NCI-H1436 (cell line): ENCODE measurements around the gene ATP11B.

ENCODE experiments used
- DNase-seq: peaks from one replicate; lab custom pipeline; 2025; lab: John Stamatoyannopoulos, UW

The ATP11B gene

DNA sequence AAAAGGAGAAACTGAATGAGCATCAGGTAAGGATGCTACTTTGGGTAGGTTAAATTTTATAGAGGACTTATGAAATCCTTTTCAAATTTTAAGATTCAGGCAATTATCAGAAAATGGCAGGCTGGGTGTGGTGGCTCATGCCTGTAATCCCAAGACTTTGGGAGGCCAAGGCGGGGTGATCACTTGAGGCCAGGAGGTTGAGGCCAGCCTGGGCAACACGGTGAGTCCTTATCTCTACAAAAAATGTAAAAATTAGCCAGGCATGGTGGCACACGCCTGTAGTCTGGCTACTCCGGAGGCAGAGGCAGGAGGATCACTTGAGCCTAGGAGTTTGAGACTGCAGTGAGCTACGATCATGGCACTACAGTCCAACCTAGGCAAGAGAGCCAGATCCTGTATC is 163.9 kb downstream of the ATP11B start:
- no peak for DNase-seq

DNA sequence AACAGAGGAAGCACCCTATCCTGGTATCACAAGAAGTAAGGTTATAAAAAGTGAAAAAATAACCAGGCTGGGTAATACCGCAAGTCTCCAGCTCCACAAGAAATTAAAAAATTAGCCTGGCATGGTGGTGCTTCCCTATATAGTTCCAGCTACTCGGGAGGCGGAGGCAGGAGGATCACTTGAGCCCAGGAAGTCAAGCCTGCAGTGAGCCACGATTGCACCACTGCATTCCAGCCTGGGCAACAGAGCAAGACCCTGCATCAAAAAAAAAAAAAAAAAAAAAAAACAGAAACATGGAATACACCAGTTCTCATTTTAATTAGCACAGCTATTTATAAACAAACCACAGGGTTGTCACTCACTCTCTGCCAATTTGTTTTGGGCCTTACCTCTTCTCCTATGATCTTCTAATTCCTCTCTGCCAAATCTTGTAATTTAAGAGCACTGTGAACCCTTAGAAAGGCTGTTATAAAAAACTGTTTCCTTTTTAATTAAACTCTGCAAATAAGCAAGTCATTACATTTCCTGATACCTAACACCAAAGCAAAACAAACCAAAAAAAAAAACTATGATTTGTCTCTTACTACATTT is 164.5 kb downstream of the ATP11B start:
- no peak for DNase-seq

DNA sequence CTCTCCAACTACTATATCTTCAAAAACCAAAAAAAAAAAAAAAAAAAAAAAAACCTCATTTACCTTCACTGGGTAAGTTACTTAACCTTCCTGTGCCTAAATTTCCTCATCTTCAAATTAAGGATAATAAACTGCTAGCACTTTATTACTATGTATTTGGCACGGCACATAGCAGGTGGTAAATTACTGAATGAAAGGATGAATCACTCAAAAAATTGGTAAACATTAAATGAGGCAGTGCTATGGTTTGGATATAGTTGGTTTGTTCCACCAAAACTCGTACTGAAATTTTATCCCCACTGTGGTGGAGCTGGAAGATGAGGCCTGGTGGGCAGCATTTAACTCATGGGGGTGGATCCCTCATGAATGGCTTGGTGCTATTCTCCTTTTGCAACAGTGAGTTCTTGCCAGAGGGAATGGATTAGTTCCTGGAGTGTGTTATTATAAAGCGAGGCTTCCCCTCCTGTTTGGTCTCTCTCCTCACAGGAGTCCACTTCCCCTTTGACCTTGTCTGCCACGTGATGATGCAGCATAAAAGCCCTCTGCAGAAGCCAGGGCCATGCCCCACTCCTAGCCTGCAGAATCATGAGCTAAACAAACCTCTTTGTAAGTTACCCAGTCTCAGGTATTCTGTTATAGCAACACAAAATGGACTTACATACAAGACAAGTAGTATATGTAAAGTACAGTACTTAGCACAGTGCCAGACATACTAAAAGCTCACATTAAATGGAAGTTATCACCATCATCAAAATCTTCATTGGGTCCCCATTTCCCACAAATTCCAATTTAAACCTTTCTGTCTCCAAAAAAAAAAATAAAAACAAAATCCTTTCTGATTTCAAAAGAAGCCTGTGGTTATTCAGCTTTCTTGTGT is 166.4 kb downstream of the ATP11B start:
- peak; percentile 4 for DNase-seq

DNA sequence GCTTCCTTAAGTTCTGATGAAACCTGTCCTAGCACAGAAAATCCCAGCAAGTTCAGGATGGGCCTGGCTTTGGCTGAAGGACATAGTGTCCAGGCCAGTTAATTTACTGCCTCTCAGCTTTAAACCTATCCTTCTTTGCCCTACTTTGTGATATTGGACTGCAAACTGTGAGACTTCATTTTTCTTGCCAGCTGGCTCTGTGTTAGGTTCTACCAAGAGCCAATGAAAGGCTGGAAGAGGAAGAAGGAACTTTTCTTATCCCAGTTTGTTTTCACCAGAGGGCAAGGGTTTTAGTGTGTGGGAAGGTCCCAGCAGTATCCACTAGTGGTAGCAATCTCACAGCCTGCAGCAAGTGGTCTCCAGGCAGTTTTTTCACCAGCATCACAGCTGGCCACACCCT is 168.9 kb downstream of the ATP11B start:
- no peak for DNase-seq

DNA sequence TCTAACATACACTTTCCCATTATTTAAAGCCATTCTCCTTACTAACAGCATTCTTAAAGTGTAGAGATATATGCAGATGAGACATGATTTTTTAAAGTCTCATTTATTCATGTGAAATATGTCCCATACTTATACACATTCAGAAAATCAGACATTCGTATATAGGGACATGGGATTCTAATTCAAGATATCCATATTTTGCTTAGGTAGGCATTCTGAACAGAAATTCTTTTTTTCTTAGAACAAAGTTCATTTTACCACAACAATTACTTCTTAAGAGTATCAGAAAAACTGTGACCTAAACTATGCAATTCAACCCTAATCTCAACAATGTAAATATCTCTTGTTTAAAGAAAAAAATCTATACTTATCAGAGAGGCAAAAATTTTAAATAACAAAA is 170.9 kb downstream of the ATP11B start:
- DNase-seq, result no peak

DNA sequence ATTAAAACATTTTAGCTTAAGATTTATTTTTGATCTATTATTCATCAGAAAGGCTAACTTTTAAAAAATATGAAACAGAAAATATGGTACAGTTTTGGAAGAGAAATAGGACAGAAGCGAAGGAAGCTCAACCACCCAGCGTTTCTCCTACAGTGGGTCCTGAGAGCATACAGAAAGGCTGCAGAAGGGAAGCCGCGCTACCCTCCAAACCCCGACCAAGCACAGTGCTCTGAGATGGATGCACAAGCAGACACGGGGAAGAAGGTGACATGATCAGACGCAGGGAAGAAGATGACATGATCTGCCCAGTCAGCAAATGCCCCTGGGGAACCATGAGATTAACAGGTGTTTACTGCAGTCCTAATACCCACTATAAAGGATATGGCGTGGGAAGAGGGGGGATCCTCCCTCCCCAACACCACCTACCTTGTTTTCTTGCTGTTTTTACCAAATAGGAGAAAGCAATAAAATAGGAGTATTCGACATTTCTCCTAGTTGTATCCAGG is 172.6 kb downstream of the ATP11B start:
- DNase-seq, result no peak

DNA sequence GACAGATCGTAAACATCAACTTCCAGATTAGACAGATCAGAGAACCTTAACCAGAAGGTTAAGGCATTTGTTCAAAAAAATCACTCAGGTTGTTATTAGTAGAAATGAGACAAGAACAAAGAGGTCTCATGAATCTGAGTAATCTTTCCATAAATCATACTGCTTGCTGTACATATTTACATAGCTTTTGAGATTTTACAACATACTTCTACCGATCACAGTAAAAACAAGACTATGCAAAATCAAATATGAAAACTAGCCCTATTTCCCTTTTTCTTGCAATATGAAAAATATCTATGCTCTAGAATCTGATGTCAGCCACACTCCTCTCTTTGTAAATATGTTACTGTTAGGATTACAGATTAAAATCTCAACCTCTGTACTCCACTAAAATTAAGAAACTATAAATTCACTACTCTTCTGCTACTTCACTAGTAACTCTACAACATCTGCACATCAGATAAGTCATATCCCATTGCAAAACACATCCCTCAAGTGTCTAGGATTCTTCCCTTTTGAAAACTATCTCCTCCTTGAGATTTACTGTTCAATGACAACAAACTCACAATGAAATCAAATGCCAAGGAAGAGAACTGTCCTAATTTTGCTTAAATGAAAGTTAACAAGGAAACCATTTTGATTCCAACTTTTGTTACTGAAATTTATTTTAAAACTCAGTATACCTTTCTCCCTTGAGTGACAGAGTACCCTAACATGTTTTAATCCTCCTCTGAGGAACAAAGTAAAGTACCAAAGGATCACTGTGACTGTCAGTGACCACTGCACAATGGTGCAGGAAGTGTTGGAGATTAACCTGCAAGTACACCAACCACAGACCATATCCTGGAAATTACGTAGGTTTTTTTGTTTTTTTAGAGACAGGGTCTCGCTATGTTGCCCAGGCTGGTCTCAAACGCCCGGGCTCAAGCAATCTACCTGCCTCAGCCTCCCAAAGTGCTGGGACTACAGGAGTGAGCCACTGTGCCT is 174.2 kb downstream of the ATP11B start:
- no peak for DNase-seq

DNA sequence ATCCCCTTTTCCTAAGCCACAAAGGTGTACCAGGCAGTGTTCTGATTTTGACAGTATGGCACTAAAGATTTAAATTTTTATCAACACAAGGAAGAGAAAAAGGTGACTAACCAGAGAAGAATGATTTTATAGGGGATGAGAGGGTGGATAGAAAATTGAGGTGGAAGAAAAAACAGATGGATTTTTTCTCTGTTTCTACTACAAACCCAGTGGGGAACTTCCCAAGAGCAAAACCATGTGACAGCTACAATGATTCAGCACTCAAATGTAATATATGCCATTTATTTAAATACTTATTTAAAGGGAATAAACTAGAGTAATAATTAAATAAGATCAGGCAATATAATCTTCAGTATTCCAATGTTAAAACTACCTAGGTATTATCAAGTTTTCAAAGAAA is 176.0 kb downstream of the ATP11B start:
- no peak for DNase-seq

DNA sequence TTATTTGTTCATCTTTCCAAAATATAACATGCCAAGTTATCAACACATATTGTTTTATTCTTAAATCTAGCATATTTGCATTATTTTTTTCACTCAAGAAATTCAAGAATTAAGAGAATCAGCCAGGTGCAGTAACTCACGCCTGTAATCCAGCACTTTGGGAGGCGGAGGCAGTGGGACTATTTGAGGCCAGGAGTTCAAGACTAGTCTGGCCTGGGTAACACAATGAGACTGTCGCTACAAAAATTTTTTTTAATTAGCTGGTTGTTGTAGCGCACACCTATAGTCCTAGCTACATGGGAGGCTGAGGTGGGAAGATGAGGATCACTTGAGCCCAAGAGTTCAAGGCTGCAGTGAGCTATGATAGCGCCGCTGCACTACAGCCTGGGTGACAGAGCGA is 176.5 kb downstream of the ATP11B start:
- DNase-seq, result no peak

DNA sequence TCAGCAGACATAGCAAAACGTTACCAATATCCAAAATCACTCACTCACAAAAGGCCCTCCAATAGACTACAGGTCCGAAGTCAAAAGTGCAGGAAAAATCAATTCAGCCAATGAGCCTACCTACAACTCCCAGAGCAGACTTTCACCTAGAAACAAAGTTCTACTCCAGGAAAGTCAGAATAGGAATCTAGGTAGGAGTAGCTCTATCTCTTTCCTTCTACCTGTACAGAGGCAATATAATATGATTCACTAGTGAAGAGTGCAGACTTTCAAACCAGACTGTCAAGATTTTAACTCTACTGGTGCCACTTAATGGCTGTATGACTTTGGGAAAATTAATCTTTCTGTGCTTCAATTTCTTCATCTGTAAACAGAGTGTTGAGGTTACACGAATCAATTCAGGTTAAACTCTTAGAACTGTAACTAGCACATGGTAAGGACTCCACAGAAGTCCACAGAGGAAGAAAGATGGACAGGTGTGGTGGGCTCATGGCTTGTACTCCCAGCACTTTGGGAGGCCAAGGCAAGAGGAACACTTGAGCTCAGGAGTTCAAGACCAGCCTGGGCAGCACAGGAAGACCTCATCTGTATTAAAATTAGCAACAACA is 177.6 kb downstream of the ATP11B start:
- DNase-seq, result no peak
